Suprapubic skin (tissue), 4 donors: ENCODE results near the gene SEMA6B.

Experiments used
- POLR2A ChIP-seq, 2 donors: fragments of 450-650 bp; IDR thresholded peaks; one replicate each; pipeline ENCODE4 v1.6.1; 2017; ENCODE audit warnings: antibody characterized with exemption in 2 of 2, mild to moderate bottlenecking in 2 of 2, moderate library complexity in 2 of 2
- POLR2AphosphoS5 ChIP-seq, 3 donors: sonication (generic); formaldehyde crosslinking; IDR thresholded peaks; one replicate each; pipeline ENCODE4 v1.6.1; 2017; ENCODE audit warnings: antibody characterized with exemption in 3 of 3
- TF ChIP-seq, protein P1 (sequence below), 2 donors: fragments of 200-600 bp in 1 of 2; fragments of 450-650 bp in 1 of 2; sonication (generic) in 1 of 2; IDR thresholded peaks; one replicate each; pipeline ENCODE4 v1.5.1; 2016 to 2019; ENCODE audit warnings: antibody characterized with exemption in 2 of 2, mild to moderate bottlenecking in 1 of 2, moderate library complexity in 1 of 2

DNA sequence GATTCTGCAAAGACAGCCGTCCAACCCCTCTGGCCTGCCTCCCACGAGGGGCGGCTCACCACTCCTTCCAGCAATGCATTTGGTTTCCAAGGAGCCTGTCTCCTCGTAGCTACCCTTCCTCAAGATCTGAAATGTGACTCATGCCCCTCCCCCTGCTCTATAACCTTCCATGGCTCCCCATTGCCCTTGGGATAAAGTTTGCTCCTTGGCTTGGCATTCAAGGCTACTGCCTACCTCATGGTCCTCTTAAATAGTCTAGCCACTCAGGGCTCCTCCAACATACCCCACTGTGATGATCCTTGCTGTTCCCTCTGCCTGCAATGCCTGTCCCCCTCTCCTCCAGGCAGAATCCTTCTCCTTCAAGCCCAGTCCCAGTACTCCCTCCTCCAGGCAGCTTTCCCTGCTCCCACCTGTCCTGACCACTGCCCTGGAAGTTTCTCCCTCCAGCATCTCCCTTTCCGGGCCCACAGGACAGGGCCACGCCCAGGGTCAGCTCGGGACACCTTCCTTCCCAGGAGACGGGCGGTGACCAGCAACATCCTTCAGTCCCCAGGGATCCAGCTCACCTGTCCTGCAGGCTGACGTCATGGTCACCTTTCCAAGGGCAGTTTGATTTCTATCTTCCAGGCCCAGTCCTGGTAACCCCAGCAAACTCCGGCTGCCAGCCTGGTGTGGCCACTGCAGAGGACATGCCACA lies 19.2 kb upstream of the SEMA6B start:
- TF ChIP-seq, protein P1, sequence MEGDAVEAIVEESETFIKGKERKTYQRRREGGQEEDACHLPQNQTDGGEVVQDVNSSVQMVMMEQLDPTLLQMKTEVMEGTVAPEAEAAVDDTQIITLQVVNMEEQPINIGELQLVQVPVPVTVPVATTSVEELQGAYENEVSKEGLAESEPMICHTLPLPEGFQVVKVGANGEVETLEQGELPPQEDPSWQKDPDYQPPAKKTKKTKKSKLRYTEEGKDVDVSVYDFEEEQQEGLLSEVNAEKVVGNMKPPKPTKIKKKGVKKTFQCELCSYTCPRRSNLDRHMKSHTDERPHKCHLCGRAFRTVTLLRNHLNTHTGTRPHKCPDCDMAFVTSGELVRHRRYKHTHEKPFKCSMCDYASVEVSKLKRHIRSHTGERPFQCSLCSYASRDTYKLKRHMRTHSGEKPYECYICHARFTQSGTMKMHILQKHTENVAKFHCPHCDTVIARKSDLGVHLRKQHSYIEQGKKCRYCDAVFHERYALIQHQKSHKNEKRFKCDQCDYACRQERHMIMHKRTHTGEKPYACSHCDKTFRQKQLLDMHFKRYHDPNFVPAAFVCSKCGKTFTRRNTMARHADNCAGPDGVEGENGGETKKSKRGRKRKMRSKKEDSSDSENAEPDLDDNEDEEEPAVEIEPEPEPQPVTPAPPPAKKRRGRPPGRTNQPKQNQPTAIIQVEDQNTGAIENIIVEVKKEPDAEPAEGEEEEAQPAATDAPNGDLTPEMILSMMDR (IDR thresholded peaks at IDR 0.05) = no peak
- TF ChIP-seq POLR2AphosphoS5 (IDR thresholded peaks at IDR 0.05) = no peak
- no peak for TF ChIP-seq POLR2A (IDR thresholded peaks at IDR 0.05)
